Activated T-cell treated with anti-CD3 and anti-CD28 coated beads for 1 hour (primary cell): ENCODE data around the gene NISCH.
"Not testable (repeated sequence)": the region's sequence is repeated elsewhere in the genome, so short reads cannot be mapped to it uniquely, and the experiment has no call there.

Experiments
- DNase-seq: peaks from one replicate; pipeline ENCODE4 v3.0.0-alpha.2; 2020; ENCODE audit warnings: low read depth

NISCH gene

DNA sequence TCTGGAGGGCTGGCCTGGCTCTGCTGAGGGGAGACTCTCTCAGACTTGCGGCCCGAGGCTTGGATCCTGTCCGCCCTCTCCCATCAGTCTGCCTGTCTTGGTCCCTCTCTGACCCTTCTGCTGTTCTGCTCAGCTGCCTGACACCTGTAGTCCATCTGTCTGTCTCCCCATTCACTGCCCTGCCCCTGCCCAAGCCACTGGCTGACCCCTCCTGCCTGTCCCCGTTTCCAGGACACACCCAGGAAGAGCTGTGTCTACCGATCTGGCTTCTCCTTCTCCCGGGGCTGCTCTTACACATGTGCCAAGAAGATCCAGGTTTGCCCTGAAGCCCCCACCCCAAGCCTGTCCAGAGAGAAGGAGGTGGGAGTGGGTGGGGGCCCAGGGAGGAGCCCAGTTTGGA is 59.8 kb downstream of the NISCH start:
- DNase-seq = no peak

DNA sequence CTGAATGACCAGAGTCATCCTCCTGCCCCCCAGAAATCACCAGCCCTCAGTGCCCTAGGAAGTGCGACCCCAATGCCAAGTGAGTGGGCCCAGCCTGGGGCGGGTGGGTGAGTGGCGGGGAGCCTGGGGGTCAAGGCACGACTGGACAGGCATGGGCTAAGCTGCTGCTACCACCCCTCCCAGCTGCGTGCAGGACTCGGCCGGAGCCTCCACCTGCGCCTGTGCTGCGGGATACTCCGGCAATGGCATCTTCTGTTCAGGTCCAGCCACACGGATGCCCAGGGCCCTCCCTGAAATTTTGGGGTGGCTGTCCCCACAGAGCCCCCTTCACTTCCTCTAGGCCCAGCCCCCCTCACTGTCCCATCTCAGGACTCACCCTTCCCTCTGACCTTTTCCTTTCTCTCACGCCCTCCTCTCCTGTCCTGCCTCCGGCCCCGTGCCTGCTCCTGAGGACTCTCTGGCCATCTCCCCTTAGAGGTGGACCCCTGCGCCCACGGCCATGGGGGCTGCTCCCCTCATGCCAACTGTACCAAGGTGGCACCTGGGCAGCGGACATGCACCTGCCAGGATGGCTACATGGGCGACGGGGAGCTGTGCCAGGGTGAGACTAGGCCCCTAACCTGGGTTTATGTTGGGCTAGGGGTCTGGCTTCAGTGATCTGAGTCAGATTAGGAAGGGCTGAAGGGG is 61.2 kb downstream of the NISCH start:
- DNase-seq = no peak

DNA sequence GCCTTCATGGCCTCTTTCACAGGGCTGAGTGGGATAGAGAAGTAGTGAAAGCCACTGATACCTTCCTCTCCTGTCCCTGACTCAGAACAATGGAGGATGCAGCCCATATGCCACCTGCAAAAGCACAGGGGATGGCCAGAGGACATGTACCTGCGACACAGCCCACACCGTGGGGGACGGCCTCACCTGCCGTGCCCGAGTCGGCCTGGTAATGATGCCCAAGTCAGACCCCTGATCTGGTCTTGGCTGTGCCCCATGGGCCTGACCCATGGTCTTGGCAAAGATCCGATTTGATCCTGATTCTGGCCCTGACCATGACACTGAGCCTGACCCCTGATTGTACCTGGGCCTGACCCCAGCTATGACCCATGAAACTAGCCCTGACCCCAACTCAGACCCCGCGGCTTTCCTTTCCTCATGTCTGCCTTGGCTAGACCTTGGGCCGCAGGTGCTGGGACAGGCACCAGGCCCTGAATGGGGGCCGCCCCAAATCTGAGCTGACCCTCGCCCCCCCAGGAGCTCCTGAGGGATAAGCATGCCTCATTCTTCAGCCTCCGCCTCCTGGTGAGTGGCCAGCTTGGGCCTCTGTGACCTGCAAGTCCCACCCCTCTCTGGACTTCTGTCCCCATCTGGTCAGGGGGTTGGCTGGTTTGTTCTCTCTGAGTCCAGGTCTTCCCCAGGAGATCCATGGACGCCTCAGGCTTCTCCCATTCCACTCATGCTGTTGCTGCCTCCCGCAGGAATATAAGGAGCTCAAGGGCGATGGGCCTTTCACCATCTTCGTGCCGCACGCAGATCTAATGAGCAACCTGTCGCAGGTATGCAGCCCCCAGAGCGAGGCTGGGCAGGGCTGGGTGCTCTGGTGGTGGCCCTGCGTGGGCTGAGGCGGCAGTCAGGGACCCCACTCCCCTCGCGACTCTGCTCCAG is 62.7 kb downstream of the NISCH start:
- no peak for DNase-seq

DNA sequence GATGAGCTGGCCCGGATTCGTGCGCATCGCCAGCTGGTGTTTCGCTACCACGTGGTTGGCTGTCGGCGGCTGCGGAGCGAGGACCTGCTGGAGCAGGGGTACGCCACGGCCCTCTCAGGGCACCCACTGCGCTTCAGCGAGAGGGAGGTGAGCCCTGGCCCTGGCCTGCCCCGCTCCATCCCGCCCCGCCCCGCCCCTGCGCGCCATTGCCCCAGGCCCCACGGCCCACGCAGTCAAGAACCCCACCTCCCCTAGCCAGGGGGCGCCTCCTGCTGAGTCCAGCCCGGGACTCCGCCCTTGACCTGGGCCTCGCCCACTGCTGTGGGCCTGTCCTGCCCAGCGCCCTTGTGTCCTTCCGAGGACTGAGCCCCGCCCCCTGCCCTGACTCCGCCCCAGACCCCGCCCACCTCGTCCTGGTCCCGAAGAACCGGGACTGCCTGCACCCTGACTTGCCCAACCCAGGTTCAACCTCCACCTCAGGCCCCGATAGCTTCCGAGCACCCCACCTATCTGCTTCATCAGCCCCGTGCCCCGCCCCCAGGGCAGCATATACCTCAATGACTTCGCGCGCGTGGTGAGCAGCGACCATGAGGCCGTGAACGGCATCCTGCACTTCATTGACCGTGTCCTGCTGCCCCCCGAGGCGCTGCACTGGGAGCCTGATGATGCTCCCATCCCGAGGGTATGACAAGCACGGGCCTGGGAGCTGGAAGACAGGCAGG is 63.5 kb downstream of the NISCH start:
- DNase-seq = no peak

GRCh38 chr3:52519445-52520140 is 64.2 kb downstream of the NISCH start:
- no peak for DNase-seq

DNA sequence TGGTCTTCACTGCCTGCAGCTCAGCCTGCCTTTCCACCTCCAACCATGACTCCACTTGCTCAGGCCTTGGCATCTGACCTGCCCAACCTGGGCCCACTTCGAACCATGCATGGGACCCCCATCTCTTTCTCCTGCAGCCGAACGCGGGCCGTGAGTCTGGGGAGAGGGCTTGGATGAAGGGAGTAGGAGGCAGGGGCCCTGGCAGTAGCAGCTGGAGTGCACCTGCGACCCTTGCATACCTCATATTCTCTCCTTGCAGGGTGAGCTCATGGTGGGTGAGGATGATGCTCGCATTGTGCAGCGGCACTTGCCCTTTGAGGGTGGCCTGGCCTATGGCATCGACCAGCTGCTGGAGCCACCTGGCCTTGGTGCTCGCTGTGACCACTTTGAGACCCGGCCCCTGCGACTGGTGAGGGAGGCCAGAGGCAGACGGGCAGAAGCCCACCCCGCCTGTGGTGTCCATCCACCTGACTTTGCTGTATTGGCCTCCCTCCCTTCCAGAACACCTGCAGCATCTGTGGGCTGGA is 64.8 kb downstream of the NISCH start:
- DNase-seq = no peak

GRCh38 chr3:52520716-52521487 is 65.5 kb downstream of the NISCH start:
- DNase-seq = no peak

GRCh38 chr3:52521488-52521824 is 66.1 kb downstream of the NISCH start:
- DNase-seq = no peak

- no peak for DNase-seq
Measured at GRCh38 chr3:52521881-52522650, 66.7 kb downstream of the NISCH start.

DNA sequence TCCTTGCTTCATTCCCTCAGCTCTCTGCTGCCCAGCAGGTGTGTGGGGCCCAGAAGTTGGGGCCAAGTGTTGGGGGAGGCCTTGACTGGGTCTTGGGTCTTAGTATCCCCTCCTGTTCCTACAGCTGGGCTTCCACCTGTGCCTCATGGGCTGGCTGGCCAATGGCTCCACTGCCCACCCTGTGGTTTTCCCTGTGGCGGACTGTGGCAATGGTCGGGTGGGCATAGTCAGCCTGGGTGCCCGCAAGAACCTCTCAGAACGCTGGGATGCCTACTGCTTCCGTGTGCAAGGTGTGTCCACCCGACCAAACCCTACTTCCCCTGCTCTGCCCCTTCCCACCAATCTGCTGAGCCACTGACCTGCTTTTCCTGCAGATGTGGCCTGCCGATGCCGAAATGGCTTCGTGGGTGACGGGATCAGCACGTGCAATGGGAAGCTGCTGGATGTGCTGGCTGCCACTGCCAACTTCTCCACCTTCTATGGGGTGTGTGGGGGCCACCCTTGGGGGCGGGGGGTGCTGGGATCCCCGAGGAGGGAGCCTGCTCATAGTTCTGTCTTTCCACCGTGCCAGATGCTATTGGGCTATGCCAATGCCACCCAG is 67.3 kb downstream of the NISCH start:
- no peak for DNase-seq

DNA sequence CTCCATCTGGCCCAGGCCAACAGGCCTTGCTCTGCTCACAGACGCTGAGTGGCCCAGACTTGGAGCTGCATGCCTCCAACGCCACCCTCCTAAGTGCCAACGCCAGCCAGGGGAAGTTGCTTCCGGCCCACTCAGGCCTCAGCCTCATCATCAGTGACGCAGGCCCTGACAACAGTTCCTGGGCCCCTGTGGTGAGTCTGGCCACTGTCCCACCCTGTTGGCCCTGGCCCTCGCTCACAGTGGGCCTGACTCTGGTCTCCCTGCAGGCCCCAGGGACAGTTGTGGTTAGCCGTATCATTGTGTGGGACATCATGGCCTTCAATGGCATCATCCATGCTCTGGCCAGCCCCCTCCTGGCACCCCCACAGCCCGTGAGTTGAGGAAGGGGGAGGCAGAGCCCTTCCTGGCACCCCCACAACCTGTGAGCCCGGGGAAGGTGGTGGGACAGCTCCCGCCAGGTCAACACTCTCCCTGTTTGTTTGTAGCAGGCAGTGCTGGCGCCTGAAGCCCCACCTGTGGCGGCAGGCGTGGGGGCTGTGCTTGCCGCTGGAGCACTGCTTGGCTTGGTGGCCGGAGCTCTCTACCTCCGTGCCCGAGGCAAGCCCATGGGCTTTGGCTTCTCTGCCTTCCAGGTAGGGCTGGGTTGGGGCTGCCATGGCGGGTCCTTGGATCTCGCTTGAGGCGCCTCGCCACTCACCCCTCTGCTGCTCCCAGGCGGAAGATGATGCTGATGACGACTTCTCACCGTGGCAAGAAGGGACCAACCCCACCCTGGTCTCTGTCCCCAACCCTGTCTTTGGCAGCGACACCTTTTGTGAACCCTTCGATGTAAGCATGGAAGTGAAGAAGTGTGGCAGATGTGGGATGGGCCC is 68.2 kb downstream of the NISCH start:
- DNase-seq = no peak

DNA sequence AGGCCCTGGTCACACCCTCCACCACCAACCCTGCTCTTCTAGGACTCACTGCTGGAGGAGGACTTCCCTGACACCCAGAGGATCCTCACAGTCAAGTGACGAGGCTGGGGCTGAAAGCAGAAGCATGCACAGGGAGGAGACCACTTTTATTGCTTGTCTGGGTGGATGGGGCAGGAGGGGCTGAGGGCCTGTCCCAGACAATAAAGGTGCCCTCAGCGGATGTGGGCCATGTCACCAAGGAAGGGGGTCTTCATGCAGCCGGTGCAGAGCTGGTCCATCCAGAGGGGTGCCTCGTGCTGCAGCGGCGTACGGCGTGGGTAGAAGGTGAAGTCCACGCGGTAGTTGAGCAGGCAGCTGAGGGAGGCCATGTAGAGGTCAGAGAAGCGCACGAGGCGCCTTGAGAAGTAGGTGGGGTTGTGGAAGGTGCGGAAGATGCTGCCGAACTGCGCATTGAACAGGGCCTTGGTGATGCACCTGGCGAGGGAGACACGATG is 68.9 kb downstream of the NISCH start:
- DNase-seq = no peak

DNA sequence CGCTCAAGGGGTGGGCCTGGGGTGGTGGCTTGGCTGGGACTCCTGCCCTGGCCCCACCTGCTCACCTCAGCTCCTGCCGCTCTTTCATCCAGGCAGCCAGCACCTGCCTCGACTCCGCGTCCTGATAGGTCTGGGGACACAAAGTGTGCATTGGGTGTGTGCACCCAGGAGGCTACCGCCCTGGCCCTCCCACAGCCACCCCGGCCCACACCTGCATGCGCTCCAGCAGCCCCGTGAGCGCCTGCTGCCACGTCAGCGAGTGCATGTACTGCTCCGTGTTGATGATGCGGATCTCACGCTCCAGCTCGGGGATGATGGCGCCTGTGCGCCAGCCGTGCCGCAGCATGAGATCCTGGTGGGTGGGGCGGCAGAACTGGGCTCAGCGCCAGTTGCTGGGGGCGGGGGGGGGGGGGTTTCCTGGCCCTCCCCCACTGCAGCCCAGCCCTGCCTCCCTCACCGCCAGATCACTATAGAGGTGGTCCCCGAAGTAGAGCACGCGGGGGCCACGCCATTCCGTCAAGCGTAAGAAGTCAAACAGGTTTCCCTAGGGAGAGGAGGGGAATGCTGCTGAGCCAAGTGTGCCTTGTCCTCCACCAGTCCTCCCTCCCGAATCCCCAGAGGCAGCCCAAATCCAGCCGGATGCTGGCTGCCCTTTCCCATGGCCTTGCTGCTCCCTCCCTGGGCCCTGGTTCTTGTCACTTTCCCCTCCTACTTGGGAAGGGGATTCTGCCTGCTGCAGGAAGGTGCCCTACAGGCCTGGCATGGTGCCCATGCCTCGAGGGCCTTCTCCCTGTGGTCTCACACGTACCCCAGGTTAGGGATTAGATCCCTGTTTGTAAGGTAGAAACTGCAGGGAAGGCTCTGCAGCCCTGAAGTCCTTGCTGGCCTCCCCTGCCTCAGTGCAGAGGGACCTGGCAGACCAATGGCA is 69.6 kb downstream of the NISCH start:
- no peak for DNase-seq

DNA sequence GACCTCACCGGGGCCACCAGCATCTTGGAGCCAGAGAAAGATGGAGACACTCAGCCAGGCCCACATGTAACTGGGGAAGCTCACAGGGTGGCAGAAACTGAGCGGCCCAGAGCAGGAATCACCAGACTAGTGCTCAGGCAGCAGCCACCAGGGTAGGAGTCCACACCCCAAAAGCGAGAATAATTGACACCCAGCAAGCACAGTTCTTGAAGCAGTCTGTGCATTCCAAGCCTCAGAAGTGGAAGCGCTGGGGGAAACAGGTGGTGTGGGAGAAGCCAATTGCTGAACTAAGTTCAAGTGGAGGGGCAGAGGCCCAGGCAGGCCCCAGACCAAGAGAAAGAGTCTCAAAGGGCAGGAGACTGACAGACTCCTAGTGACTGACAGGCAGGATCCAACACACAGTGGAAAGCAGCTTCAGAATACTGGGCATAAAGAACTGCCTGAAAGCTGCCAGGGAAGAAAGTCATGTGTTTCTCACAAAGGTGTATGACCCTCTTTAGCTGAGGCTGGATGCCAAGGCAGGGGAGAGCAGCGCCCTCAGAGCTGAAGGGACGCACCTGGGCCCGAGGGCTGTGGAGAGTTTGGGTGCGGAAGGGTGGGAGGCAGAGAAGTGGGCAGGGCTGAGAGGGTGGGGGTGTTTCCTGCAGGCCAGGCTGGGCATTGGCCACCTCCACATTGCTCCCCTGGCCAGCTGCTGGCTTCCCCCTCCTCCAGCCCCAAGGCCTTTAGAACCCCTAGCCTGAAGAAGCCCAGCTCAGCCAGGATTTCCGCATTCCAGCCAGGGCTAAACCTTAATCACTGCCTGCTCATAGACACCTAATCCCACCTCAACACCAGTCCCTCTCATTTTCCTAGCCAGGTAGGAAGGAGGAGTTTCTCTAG is 70.5 kb downstream of the NISCH start:
- no peak for DNase-seq

DNA sequence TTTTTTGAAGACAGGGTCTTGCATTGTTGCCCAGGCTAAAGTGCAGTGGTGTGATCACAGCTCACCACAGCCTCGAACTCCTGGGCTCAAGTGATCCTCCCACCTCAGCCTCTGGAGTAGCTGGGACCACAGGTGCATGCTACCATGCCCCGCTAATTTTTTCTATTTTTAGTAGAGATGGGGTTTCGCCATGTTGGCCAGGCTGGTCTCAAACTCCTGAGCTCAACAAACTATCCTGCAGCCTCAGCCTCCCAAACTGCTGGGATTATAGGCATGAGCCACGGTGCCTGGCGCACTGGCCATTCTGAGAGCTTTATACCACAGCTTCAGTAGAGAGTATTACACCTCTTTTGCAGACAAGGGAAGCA is 71.3 kb downstream of the NISCH start:
- not testable (repeated sequence) for DNase-seq

DNA sequence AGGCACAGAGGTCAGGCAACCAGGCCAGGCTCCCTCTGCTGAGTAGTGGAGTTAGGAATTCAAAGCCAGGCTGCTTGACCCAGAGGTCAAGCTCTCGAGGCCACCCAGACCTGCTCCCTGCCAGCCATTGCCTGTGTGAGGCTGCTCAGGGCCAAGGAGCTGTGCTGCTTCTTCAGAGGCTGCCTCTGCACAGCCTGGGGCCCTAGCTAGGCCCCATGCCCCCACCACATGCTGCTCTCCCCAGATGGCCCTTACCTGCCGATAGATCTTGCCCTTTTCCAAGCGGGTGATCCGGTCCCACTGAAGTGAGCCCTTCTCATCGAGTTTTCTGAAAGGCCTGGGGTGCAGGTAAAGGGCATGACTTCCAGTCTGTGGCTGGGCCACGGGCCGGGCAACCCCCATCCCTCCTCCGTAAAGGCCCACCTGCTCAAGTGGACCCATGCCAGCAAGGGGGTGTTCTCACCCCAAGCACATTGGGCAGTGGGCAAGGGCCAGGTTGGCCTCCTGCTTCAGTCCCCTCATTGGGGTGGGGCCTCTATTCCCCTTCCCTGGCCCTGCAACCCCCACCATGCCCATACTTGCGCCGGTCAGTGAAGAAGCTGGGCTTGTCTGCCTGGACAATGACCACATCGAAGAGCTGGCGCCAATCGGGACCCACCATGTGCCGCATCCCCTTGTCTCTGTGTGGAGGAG is 71.8 kb downstream of the NISCH start:
- no peak for DNase-seq
